GM19455 (cell line): ENCODE data around the gene RTN1.
A peak's percentile ranks its signal among the peaks of the same experiment; 100 is the strongest.

Source experiments
- ATAC-seq: cut with Tn5 transposase; IDR thresholded peaks from one replicate; pipeline ENCODE4 v1.9.1; 2021; ENCODE audit not compliant: unreplicated experiment

Gene RTN1, protein sequence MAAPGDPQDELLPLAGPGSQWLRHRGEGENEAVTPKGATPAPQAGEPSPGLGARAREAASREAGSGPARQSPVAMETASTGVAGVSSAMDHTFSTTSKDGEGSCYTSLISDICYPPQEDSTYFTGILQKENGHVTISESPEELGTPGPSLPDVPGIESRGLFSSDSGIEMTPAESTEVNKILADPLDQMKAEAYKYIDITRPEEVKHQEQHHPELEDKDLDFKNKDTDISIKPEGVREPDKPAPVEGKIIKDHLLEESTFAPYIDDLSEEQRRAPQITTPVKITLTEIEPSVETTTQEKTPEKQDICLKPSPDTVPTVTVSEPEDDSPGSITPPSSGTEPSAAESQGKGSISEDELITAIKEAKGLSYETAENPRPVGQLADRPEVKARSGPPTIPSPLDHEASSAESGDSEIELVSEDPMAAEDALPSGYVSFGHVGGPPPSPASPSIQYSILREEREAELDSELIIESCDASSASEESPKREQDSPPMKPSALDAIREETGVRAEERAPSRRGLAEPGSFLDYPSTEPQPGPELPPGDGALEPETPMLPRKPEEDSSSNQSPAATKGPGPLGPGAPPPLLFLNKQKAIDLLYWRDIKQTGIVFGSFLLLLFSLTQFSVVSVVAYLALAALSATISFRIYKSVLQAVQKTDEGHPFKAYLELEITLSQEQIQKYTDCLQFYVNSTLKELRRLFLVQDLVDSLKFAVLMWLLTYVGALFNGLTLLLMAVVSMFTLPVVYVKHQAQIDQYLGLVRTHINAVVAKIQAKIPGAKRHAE

DNA sequence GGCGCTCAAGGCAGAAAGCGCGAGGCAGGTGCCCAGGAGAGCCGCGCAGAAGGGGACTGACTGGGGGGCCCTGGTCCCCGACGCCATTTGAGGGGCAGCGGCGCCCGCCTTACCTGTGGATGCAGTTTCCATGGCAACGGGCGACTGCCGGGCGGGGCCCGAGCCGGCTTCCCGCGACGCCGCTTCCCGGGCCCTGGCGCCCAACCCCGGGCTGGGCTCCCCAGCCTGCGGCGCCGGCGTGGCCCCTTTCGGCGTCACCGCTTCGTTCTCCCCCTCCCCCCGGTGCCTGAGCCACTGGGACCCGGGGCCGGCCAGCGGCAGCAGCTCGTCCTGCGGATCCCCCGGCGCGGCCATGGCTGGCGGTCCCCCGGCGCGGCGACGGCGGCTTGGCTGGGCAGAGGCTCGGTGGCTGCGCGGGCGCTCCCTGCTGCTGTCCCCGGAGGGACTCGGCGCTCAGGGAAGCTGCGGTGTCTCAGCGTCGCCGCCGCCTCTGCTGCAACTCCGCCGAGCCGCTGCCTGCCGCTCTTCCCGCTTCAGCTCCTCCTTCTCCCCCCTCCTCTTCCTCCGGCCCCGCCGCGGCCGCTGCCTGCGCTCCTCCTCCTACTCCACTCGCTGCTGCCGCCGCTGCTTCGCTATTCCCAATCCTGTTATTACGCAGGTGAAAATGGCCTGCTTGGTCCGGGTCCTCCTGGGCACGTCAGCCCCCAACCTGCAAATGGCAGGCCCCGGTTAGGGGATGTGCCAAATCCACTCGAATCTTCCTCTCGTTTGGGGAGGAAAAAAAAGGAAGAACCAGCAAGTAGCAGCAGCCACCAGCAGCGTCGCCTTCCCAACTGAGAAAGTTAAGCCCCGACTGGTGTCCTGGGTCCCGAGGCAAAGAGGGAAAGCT, at the start of gene RTN1:
TSS of gene RTN1 (minus strand) at position 500 of the 889 bp plus-strand sequence. CDS start at position 354, 146 bp downstream.
- ATAC-seq, result peak; percentile 54

DNA sequence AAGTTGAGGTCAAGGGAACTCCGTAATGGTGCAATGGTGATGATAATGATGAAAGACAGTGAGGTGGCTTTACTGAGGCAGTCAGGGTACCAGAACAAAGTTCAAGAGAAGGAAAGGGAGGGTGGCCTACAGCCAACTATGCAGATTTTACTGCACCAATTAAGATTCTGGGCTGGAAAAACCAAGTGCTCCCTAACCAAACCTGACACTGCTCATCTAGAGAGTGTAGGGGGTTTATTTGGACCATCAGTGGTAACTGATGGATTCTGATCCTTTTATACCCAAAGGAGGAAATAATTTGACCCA, 49.8 kb upstream of the RTN1 start:
- ATAC-seq, result no peak

DNA sequence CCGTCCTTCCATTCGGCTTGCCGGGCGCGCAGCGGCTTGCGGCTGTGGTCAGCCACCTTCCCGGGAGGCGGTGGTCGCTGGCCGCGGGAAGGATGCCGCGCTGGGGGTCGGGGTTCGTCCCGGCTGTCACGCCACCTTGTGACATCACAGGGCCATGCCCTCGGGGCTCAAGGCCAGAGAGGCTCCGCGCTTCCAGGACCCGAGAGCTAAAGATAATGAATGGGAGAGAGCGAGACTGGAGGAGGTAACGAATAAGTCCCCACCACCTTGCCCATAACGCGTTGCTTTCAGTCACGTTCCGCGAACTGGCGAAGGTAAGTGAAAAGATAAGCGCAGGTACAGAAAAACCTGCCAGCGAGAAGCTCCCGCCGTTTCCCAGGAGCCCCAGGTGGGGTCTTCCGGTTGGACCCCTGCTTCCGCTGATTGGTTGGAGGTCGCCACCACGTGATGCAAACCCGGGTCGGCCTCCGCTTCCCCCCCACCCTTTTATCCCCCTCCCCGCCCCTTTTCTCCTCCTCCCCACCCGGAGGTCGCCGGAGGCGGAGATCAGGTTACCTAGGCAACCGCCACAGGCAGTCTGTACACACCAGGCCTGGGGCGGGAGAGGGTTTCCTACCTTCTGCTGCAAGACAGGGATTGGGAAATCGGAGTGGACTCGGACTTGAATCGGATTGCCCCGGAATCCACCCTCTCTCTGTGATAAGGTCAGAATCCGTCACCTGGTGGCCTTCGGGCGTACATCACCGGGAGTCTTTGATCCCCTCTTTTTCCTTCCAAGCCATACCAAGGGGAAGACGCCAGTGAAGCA, 49.2 kb upstream of the RTN1 start, which contains the start of gene LRRC9:
TSS of gene LRRC9 (plus strand) at position 575 of the 808 bp plus-strand sequence.
- ATAC-seq, result no peak

DNA sequence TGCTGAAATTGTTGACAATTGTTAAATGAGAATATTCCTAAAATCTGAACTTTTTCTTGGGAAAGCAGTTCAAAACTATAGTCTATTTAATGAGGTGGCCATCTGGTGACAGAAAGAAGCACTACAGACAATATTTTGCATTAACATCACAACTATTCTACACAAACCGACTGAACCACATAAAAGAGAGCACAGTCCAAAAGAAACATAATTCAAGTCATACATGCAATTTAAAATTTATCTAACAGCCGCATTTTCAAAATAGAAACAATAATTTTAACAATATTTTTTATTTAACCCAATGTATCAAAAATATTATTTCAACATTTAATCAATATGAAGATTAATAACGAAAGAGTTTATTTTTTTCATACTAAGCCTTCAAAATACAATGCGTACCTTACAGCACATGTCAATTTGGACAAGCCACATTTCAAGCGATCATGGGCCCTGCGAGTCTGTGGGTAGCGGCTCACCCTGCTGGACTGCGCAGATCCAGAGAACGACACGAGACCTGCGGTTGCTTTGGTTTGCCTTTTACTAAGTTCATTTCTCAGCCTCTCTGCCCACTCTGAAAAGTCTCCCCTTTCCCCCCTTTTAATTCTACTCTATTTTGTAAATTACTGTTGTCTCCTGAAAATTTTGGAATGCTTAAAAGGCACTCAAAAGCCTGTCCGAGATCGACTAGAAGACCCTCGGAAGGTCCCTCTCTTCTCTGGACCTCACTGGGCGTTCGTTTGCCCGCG, 48.4 kb upstream of the RTN1 start:
- no peak for ATAC-seq

DNA sequence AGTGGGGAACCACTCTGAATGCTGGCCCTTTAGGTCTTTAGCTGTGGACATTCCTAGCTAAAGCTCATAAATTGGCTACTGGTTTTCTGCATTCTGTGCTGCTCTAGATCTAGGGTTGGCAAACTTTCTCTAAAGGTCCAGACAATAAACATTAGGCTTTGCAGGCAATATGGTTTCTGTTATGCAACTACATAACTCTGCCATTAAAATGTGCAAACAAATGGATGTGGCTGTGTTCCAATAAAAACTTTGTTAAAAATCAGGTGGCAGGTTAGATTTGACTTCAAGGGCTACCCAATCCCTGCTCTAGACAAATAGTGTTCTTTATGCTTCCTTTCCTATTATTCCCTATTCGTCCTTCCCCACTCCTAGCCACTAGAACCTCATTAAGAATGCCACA, 42.6 kb upstream of the RTN1 start:
- ATAC-seq, result no peak

DNA sequence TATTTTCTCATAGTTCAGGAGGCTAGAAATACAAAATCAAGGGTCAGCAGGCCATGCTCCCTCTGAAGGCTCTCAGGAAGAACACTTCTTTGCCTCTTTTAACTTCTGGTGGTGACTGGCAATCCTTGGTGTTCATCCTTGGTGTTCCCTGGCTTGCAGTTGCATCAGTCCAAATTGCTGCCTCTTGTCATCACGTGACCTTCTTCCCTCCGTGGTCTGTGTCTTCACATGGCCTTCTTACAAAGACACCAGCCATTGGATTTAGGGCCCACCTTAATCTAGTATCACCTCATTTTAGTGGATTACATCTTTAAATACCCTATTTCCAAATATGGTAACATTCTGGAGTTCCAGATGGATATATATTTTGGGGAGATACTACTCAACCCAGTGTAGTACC, 41.9 kb upstream of the RTN1 start:
- ATAC-seq, result no peak

DNA sequence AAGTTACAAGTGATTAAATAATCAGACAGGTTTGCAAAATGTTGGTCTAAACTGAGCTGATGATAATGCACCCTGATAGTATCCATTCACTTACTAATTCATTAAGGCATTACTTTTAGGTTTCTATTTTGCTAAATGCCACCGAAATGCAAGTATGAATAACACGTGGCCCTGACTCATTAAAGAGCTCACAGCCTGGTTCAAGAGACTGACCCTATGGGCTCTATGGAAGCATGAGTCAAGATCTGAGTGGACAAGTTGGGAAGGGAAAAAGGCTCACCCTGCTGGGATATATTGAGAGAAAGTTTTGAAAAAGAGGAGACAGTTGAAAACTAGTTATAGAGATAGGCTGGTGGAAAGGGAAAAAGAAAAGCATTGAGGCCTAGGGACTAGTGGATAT, 34.6 kb upstream of the RTN1 start:
- ATAC-seq, result no peak

DNA sequence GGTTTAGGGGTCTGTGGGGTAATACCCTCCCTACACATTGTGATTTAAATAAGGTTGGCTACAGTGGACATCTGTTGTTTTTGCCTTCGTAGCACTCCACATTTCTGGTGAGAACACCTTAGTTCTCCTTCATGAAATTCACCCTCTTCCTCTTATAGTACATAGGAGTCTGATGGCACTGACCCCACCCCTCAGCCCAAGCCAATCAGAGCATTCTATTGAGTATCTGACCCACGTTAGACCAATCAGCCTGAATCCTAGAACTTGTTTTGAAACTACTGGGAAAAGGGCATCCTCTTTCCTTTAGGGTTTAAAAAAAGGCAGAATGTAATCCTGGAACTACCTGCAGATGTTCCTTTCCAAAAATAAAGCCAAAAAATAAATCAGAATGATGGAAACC, 33.6 kb upstream of the RTN1 start:
- no peak for ATAC-seq

DNA sequence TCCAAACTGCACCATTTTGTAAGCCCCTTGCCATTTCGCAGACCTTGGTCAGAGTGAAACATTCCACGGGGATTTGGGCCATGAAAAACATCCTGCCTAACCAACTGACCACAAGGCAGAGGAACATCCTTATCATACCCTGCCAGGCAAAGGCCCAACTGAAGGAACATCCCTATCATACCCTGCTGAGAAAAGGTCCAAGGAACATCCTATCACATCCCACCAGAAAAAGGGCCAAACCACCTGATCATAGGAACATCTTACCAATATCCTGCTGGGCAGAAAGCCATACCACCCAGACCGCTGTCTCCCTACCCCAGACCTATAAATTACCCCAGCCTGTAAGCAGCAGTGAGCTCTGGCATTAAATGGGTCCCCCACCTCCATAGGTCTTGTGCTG, 30.0 kb upstream of the RTN1 start:
- no peak for ATAC-seq

DNA sequence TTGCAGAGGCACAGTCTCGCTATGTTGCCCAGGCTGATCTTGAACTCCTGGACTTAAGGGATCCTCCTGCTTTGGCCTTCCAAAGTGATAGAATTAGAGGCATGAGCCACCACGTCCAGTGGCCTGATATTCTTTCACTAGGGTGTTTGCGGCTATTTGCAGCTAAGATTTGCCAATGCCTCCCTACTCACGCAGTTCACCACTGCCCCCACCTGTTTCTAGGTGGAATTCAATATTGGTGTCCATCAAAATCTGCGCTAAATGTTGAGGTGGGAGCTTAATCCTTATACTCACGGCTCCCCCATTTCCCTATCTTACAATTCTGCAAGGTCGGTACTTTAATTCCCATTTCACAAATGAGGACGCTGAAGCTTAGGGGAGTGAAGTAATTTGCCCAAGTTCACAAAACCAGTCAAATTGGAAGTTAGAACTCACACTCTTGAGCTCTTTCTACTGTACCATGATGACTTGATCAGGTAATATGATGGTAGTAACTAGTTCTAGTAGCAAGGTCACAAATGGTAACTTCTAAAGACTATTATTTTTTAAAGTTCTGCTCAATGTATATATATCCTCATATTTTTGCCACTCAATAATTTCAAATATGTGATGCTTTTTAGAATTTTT, 27.3 kb upstream of the RTN1 start:
- ATAC-seq, result no peak

DNA sequence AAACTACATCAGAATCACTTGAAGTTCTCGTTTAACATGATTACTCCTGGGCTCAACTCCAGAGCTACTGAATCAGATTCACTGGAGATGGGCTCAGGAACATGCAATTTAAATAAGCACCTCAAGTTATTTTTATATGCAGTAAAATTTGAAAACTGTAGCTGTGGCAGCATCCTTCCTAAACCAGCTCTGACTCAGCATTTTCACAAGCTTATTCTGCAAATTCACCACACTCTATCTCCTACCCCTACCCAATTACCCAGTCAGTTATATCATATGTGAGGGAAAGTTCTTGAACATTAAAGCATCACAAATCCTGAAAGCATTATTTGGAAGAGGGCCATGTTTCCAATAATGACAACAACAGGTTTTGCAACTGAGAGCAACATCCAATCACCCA, 25.1 kb upstream of the RTN1 start:
- ATAC-seq, result no peak

DNA sequence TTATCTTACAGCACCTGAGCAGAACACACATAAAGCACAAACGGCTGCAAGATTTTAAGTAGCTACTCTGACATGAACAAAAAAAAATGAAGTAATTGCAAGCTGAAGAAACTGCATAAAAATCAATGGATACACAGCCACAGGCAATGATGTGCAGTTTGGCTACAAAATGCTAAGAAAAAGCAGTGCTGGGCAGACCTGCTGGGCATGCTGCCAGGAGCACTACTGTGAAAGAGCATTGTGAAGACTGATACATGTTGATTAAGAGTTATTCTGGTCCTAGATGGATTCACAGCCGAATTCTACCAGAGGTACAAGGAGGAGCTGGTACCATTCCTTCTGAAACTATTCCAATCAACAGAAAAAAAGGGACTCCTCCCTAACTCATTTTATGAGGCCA, 20.1 kb upstream of the RTN1 start:
- ATAC-seq, result no peak

DNA sequence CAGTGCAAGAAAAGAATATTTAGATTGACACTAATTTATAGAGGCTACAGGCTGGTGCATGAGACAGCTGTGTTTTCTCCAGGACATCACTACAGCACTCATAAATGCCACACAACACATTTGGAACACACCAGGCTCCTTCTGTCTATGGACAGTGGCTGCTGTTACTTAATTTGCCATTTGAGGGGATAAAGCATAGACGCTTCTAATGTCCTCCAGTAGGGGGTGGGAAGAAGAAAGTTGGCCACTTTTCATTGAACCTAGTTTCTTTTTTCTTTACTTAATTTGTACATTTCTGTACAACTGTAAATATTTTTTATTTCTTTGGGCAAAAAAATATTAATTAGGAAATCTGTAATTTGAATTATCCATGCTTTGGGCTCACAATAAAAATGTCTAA, 12.4 kb upstream of the RTN1 start:
- ATAC-seq, result no peak

DNA sequence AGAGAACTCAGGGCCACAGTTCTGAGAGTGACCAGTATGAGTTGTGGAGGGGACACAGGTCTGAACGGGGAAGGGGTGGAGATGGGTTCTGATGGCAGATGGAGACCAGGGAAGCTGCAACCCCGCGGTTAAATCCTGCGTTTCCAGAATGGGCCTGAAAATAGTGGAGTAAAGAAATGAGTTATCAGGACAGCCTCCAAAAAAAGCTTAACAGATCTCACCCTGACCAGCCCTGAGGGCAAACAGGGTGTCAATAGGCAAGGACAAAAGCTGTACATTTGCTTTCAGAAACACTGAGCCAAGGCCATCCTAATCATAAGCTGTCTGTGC, 555 bp upstream of the RTN1 start:
- ATAC-seq, result no peak

DNA sequence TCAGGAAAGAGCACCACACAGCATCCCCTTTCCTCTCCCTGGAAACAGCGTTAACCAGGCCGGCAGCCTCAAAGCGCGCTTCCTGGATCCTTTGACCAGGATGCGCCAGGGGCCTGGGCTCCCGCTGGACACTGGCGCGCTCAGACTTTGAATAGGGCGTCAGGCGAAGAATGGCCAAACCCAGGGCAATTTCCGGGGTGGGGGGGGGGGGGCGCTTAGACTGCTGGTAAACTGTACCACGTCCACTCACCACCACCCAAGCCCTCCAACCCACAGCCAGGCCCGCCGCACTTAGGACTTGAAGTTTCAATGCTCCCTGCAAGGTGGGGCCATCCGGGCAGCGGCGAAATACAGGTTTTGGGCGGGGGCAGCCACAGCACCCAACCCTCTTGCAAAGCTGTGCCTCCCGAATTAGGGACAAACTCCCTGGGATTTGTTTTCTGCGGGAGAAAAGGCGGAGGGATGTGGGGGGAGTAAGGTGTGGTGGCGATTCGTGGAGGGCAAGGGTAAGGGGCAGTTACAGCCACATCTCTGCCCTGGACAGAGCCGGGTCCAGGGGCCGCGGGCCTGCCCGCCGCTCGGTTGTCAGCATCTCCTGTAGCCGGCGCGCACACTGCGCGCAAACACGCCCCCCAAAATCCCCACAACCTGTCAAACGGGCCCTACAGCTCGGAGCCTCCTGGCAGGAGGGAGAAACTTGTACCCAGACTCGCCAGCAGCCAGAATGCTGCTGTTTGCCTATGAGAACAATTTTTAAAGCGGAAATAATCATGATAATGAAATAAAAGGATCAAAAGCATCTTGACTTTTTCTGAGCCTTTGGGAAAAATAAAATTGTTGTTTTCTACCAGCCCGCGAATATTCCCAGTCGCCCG, 958 bp downstream of the RTN1 start:
- ATAC-seq, result no peak

DNA sequence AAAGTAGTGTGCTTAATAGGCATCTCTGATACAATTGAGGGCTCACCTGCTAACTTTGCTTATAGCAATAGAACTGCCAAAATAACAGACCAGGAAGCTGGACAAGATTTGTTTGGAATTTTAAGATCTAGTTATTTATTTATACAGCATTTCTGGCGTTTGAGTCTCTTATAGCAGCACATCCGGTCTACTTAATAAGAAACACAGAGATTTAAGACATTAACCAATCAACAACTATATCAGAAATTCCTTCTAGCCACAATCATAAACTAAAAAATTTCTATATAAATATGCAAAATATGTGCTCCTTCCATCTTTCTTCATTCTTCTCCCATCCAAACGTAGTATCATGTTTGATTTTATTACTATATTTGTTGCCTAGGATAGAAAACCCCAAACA, 2.6 kb downstream of the RTN1 start:
- ATAC-seq, result no peak

DNA sequence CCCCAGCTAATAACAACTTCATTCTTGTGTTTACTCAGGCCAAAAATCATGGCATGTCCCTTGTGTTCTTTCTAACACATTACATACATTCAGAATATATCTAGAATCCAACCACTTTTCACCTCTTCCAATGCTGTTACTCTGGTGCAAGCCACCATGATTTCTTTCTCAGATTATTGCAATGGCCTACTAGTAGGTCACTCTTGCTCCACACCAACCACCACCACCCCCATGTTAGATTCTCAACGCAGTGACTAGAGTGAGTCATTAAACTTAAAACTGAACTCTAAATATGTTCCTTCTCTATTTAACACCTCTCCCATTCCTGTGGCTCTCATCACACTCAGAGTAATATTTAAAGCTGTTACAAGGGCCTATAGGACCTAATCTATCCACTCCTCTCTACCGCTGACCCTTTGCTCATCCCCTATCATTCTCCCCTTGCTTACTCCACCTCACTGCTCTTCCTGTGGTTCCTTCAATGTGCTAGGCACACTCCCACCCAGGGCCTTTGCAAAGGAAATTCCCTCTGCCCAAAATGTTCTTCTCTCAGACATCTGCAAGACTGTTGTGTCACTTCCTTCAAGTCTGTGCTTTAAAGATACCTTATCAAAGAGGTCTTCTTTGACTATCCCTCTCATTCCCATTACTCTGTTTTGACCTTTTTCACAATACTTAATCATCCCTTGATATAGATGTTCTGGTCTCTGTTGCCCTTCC, 6.6 kb downstream of the RTN1 start:
- ATAC-seq, result no peak

DNA sequence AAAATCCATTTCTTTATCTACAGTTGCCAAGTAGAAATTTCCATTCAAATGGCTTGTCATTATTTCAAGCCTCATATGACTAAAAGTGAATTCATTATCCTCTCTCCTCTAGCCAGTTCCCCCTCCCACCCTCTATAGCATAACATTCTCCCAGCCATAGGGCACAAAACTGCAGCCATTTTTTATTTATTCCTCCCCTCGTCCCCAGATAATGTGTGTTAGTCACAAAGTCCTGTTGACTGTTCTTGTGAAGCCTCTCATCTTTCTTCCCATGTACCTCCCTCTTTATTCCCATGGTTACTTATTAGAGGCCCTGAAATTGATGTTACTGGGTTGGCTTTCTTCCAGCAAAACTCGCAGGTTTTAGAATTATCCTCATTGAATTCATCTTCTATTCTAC, 13.2 kb downstream of the RTN1 start:
- ATAC-seq, result no peak
